ENCODE measurements around the gene GSN. TPM values are rescaled to one million over a fixed set of nuclear protein-coding genes. Genes with fewer than 3 reads are reported as not detected.

Gene GSN
- total and polyA plus RNA-seq, 2 donors (not counting 1 experiment from before 2014, with no cell fraction given): 38.4 to 45.4 TPM

DNA sequence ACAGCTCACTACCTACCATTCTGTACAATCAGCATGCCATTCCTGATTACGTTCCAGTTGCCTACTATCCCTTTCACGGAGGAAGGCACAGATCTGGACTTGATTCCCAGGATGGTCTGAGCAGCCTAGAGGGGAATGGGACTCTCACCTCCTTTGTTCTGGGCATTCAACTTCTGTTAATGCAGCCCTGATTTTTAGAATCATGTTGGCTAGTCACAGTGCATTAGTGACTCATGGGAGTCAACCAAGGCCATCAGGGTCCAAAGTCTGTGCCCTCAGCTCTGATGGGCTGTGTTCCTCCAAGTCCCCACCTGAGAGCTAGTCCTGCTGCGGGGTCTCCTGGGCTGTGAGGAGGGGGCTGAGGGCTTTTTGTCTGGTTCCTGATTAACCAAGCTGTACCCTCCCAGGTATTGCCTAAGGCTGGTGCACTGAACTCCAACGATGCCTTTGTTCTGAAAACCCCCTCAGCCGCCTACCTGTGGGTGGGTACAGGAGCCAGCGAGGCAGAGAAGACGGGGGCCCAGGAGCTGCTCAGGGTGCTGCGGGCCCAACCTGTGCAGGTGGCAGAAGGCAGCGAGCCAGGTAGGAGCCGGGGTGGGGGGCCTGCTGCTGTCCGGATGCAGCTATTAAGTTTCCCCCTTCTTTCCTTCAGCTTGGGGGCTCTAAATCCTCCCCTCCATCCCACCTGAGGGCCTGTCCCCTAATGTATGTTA lies 59.1 kb downstream of the GSN start:
- Mint-ChIP-seq H3K4me1 (no peaks in the 10 kb centered on the region), H3K4me3 (no peak overlapping the region), H3K9me3 (ENCODE audit: insufficient read depth) (no peaks in the 10 kb centered on the region), H3K27me3 (no peaks in the 10 kb centered on the region), H3K27ac (no peak overlapping the region)
- no peak overlapping the region for H3K27ac ChIP-seq (ENCODE audit: low read length in 2 of 2)
- ATAC-seq (ENCODE audit: low read depth): no peak
- 97% methylated on average over 8 of the region's 11 CpGs for WGBS (ENCODE audit: insufficient coverage)
- no peaks in the 10 kb centered on the region for H3K79me2 ChIP-seq (ENCODE audit: control insufficient read depth, insufficient read depth, low read length)
- H3K9ac ChIP-seq (ENCODE audit: low read length): no peak overlapping the region
- H3K9me3 ChIP-seq (ENCODE audit: control extremely low read depth in 1 of 3, control insufficient read depth in 2 of 3, insufficient read depth in 1 of 3, low read length in 2 of 3): no peaks in the 10 kb centered on the region
- H3K4me2 ChIP-seq (replicated peaks; ENCODE audit: low read depth, low read length, poor library complexity, severe bottlenecking): no peak overlapping the region
- ChIA-PET CTCF (interaction anchor here (4.3 to 5.6 kb wide), 2 partner anchors 8 to 72 kb away, joined by 23 to 27 read pairs; no protein-coding TSS in a partner anchor), POLR2A (no interaction called here)
- H3K27me3 ChIP-seq (replicated peaks in 1 of 4; ENCODE audit: control extremely low read depth in 1 of 4, control insufficient read depth in 3 of 4, insufficient read depth in 4 of 4, low read length in 3 of 4): no peaks in the 10 kb centered on the region
- H3K4me1 ChIP-seq (ENCODE audit: control insufficient read depth in 2 of 2, insufficient read depth in 2 of 2, low read length in 2 of 2): no peaks in the 10 kb centered on the region
- H4K20me1 ChIP-seq (ENCODE audit: control insufficient read depth, insufficient read depth, low read length, poor library complexity, severe bottlenecking): no peaks in the 10 kb centered on the region
- no peak overlapping the region for H3K4me3 ChIP-seq (ENCODE audit: control extremely low read depth in 1 of 5, extremely low read depth in 1 of 5, insufficient read depth in 1 of 5, low read depth in 2 of 5, low read length in 4 of 5)
- no peak for DNase-seq
- intact Hi-C loops (cut with micrococcal nuclease): no loop called here
- H2AFZ ChIP-seq (ENCODE audit: insufficient read depth, low read depth, low read length, poor library complexity, severe bottlenecking): no peak overlapping the region
- no peak for TF ChIP-seq EZH2 (IDR thresholded peaks at IDR 0.05; ENCODE audit: borderline replicate concordance, insufficient read depth, low read depth, low read length, poor library complexity, severe bottlenecking)
- TF ChIP-seq, protein P1, sequence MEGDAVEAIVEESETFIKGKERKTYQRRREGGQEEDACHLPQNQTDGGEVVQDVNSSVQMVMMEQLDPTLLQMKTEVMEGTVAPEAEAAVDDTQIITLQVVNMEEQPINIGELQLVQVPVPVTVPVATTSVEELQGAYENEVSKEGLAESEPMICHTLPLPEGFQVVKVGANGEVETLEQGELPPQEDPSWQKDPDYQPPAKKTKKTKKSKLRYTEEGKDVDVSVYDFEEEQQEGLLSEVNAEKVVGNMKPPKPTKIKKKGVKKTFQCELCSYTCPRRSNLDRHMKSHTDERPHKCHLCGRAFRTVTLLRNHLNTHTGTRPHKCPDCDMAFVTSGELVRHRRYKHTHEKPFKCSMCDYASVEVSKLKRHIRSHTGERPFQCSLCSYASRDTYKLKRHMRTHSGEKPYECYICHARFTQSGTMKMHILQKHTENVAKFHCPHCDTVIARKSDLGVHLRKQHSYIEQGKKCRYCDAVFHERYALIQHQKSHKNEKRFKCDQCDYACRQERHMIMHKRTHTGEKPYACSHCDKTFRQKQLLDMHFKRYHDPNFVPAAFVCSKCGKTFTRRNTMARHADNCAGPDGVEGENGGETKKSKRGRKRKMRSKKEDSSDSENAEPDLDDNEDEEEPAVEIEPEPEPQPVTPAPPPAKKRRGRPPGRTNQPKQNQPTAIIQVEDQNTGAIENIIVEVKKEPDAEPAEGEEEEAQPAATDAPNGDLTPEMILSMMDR (IDR thresholded peaks at IDR 0.05): no peak
- H3K36me3 ChIP-seq (replicated peaks in 1 of 2; ENCODE audit: control extremely low read depth in 1 of 2, control insufficient read depth in 1 of 2, extremely low read depth in 1 of 2, insufficient read depth in 2 of 2, low read length in 1 of 2): peaks cover 10 to 60% of the 10 kb centered on the region in 2 experiments

DNA sequence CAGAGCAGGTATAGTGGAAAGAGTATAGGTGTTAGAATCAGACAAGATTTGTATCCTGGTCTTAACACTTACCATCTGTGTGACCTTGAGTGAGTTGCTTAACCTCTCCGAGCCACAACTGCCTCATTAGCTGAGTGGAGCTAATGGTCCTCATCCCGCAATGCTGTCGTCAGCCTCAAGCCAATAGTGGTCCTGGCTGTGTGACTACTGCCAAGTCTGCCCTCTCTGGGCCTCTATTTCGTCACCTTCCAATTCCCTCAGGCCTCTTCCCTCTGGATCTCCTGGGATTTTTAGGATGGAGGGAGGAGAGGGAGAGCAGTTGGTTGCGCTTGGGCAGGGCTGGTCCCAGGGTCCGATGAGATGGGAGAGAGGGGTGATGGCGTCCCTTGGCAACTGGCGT lies 60.5 kb downstream of the GSN start:
- Mint-ChIP-seq H3K4me1 (no peaks in the 10 kb centered on the region), H3K27me3 (no peaks in the 10 kb centered on the region), H3K4me3 (no peak overlapping the region), H3K9me3 (ENCODE audit: insufficient read depth) (no peaks in the 10 kb centered on the region), H3K27ac (no peak overlapping the region)
- Histone ChIP-seq H3K4me3 (ENCODE audit: control extremely low read depth in 1 of 5, extremely low read depth in 1 of 5, insufficient read depth in 1 of 5, low read depth in 2 of 5, low read length in 4 of 5) (no peak overlapping the region), H3K36me3 (replicated peaks in 1 of 2; ENCODE audit: control extremely low read depth in 1 of 2, control insufficient read depth in 1 of 2, extremely low read depth in 1 of 2, insufficient read depth in 2 of 2, low read length in 1 of 2) (peaks cover 9 to 60% of the 10 kb centered on the region in 2 experiments), H3K4me2 (replicated peaks; ENCODE audit: low read depth, low read length, poor library complexity, severe bottlenecking) (no peak overlapping the region), H2AFZ (ENCODE audit: insufficient read depth, low read depth, low read length, poor library complexity, severe bottlenecking) (no peak overlapping the region), H3K4me1 (ENCODE audit: control insufficient read depth in 2 of 2, insufficient read depth in 2 of 2, low read length in 2 of 2) (no peaks in the 10 kb centered on the region), H3K79me2 (ENCODE audit: control insufficient read depth, insufficient read depth, low read length) (no peaks in the 10 kb centered on the region), H3K9ac (ENCODE audit: low read length) (no peak overlapping the region), H3K27me3 (replicated peaks in 1 of 4; ENCODE audit: control extremely low read depth in 1 of 4, control insufficient read depth in 3 of 4, insufficient read depth in 4 of 4, low read length in 3 of 4) (no peaks in the 10 kb centered on the region), H3K9me3 (ENCODE audit: control extremely low read depth in 1 of 3, control insufficient read depth in 2 of 3, insufficient read depth in 1 of 3, low read length in 2 of 3) (no peaks in the 10 kb centered on the region), H3K27ac (ENCODE audit: low read length in 2 of 2) (no peak overlapping the region), H4K20me1 (ENCODE audit: control insufficient read depth, insufficient read depth, low read length, poor library complexity, severe bottlenecking) (no peaks in the 10 kb centered on the region)
- TF ChIP-seq, protein P1 (IDR thresholded peaks at IDR 0.05): no peak
- no peak for TF ChIP-seq EZH2 (IDR thresholded peaks at IDR 0.05; ENCODE audit: borderline replicate concordance, insufficient read depth, low read depth, low read length, poor library complexity, severe bottlenecking)
- no peak for DNase-seq
- intact Hi-C loops (cut with micrococcal nuclease): no loop called here
- CTCF ChIA-PET: interaction anchor here (1.2 to 5.6 kb wide), 3 partner anchors 9 to 572 kb away, joined by 3 to 27 read pairs (median 23); no protein-coding TSS in a partner anchor
- WGBS (ENCODE audit: insufficient coverage): 89% methylated on average over 5 of the region's 8 CpGs
- no peak for ATAC-seq (ENCODE audit: low read depth)
- POLR2A ChIA-PET: no interaction called here
